Left renal pelvis (tissue), 4 donors: ENCODE measurements around the gene CDC20. TPM values are rescaled to one million over a fixed set of nuclear protein-coding genes. Genes with fewer than 3 reads are reported as not detected.
"Not testable (repeated sequence)": the region's sequence is repeated elsewhere in the genome, so short reads cannot be mapped to it uniquely, and the experiment has no call there.

ENCODE experiments used
- DNase-seq, 4 donors: peaks; one replicate each; pipeline ENCODE4 v3.0.0-alpha.2; 2013; ENCODE audit warnings: low read depth in 4 of 4, low spot score in 3 of 4
- polyA plus RNA-seq, 4 donors: library from polyadenylated mRNA; unstranded; fragments of 120-200 nt; gene quantifications; one replicate each; pipeline ENCODE4 v1.2.1, GENCODE V29; 2013; ENCODE audit not compliant: insufficient read length in 4 of 4

The CDC20 gene
- polyA plus RNA-seq, 4 donors, result 33.2 to 42.0 (median 35.0) TPM

DNA sequence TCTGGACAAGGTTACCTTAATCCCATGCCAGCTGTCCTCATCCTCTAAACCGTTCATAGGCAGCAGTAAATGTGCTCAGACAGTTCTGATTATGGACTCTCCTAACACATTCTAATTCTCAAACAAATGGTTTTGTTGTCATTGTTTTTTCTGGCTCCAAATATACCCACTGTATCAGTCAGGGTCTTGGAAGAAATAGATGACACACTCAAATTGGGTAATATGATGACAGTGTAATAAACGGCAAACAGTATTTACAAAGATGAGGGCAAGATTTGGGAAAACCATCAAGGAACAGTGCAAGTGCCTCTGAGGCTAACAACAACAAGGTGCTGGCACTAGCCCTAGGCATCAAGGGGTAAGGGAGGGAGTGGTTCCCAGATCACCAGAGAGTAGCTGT is 4.3 kb upstream of the CDC20 start:
- DNase-seq, result no peak

DNA sequence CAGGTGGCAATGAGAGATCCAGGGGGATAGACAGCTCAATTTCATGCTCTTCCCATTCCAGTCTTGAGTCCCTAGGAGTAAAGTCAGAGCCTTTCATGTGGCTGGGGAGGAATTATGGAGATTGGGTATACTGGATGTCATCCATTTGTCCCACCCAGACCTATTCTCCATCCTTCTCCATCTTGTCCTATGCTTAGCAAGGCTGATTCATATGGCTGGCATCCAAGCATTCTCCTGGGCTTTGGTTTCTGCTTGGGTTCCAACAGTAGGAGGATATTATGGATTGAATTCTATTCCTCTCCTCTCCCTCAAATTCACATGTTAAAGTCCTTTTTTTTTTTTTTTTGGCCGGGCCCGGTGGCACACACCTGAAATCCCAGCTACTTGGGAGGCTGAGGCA is 3.8 kb upstream of the CDC20 start:
- no peak for DNase-seq

GRCh38 chr1:43357251-43357650 is 1.5 kb upstream of the CDC20 start:
- DNase-seq, result no peak

- DNase-seq, result no peak
These were observed 548 bp upstream of the CDC20 start for GRCh38 chr1:43358121-43358745.

DNA sequence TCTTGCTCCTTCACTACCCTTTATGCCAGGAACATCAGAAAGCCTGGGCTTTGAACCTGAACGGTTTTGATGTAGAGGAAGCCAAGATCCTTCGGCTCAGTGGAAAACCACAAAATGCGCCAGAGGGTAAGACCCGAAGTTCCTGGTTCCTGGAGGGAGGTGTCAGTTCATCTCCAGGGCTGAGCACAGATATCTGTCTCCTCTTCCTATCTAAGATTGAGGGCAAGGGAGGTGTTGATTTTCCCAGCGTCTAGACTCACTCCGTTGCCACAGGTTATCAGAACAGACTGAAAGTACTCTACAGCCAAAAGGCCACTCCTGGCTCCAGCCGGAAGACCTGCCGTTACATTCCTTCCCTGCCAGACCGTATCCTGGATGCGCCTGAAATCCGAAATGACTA is 915 bp downstream of the CDC20 start:
- no peak for DNase-seq

DNA sequence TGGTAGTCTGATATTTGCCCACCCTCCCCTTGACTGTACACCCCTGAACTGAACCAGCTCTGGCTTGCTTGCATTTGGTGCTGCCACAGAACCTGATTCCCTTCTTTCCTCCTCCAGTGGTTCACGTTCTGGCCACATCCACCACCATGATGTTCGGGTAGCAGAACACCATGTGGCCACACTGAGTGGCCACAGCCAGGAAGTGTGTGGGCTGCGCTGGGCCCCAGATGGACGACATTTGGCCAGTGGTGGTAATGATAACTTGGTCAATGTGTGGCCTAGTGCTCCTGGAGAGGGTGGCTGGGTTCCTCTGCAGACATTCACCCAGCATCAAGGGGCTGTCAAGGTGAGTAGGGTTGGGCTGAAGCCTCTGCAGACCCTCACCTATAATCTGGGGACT is 1.8 kb downstream of the CDC20 start:
- DNase-seq, result no peak

GRCh38 chr1:43363283-43363934 is 4.6 kb downstream of the CDC20 start:
- DNase-seq, result no peak

DNA sequence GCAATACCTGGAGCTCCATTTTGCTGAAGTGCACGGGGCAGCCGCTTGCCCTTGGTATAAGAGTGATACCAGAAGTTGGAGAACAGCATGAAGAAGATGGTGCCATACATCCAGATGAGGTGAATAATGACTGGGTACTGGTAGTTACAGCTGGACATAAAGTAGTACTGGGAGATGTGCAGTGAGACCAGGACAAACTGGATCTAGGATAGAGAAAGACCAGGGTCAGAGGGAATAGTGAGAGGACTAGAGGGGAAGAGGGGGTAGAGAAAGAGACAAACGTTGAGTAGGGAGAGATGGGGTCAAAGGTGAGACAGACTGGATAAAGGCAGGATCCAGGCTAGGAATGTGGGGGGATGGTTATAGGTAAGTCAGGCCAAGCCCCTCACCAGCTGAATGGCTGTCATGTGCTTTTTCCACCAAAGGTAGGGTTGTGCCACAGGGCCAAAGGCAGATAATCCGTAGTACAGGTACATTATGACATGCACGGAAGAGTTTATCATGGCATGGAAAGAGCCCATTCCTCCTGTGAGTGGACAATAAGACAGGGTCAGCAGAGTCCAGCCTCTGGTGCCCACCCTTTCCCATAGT is 5.2 kb downstream of the CDC20 start:
- DNase-seq, result no peak

GRCh38 chr1:43365678-43366077 is 6.9 kb downstream of the CDC20 start:
- no peak for DNase-seq

DNA sequence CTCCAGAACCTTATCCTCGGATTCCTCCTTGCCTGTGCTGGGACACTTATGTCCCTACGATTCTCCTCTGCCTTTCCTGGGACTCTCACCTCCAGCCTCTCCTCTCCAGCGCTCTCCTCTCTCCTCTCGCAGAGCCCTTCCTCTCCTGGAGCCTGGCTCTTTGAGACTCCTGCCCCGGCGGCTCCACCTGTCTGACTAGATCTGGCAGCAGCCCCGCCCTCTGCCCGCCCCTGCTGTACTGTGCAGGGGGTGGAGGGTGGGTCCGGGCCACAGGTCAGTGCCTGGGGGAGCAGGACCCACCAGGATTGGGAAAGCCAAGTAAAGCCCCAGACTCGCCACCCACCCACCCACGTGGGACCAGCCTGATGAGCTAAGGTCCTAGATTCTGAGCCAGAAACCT is 7.4 kb downstream of the CDC20 start:
- DNase-seq, result no peak

DNA sequence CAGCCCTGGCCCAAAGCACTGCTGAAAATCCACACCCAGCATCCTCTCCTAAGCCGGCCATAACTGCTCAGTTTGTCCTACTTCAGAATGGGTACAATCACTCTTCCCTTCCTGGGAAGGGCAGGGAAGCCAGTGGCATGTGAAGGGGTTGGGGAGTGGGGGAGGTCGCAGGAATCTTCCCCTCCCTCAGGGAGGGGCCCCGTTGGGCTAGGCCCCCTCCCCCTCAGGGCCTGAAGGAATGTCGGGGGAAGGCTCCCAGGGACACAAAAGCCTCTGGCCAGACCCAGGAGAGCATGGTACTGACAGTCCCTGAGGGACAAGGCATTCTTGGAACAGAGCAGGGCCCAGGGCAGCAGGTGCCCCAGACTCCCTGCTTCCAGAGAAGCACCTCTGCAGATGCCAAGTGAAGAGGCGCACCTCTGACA is 7.8 kb downstream of the CDC20 start:
- DNase-seq, result no peak

- DNase-seq, result no peak
These were observed 8.5 kb downstream of the CDC20 start for GRCh38 chr1:43367026-43367903.

DNA sequence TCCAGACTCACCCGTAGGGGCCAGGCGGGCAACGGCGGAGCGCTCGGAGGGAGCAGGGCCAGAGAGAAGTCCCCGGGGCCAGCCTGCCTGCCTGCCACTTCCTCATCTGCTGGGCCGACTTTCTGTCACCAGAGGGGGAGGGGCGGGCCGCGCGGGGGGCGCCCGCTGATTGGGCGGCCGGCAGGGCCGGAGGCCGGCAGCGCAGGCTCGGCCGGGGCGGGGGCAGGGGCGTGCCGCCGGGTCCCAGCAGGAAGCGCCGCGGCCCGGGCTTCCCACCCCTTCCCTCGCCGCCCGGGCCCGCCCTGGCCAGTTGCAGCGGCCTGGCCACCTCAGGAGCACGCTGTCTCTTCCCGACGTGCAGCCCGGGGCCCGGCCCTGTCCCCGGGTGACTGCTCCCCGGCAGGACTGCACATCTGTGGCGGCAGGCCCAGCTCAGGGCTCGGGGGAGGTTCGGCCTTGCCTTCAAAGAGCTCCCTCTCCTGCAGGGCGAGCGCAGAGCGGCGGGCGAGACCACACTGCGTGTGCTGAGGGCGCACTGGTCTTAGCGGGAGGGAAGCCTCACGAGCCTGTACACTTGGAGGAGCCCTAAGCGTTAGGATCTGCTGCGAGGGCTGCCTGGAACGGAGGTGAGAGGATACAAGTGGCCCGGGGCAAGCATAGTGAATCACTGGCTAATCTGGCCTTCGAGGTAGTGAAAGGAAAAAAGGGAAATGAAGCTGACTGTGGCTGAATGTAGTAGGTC is 9.3 kb downstream of the CDC20 start, which contains the start of gene ELOVL1:
TSS of gene ELOVL1 (minus strand) at position 108 of the 742 bp plus-strand sequence. CDS start 2,402 bp downstream, outside the sequence.
- peak in 3 of 4 donors; percentile 71 to 77 (median 73) for DNase-seq

GRCh38 chr1:43368646-43369020 is 9.9 kb downstream of the CDC20 start:
- no peak for DNase-seq

GRCh38 chr1:43369779-43370178 is 11.0 kb downstream of the CDC20 start:
- not testable (repeated sequence) for DNase-seq

DNA sequence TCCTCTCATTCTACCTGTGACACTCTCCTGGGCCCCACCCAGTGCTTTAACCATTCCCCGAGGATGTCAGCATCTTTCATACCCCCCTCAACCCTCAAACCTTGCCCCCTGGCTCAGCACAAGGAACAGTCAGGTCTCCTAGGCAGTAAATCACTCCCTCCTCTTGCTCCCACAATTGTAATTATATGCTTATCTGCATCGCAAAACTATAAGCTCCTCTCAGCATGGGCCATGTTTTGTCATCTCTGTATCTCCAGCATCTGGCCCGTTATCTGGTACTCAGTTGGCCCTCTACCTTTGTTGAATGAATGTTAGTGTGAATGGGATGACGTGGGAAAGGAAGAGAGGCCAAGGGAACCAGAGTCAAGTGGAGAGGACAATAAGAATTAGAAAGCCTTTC is 11.8 kb downstream of the CDC20 start:
- DNase-seq, result no peak

- DNase-seq, result no peak
These were observed 13.4 kb downstream of the CDC20 start for GRCh38 chr1:43372172-43372571.

DNA sequence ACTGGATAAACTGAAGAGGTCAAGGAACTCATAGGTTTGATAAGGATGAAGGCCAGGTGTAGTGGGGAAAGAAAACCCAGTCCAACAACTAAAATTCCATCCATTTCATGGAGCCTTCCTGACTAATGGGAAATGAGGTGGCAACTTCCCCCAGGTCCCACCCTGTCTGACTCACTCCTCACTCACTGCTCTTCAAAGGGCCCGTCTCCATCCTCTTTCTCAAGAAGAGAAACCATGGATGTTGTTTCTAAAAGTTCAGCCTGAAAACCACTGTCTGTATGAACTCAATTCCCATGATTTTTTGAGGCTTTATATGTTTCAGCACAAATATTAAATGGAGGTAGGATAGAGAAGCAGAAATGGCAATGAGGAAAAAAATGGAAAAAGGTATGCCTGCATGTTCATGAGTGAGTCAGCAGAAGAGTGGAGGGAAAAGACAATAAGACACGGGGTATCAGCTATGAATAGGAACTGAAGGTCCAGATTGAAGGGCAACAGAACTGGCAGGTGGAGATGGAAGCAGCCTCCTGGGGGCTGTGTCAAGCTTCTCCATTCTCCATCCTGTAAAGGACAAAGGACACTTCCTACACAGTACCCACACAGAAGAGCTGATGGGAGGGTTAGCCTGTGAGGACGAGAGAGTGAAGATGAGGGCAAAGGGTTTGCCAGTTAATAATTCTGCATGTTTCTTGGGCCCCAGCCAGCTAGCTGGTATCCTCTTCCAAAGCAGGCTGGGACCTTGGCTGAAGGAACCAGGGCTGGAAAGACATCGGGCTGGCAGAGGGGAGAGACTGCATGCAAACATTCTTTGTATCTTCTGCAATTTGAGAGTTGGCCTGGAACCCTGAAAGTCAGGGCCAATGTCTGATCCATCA is 14.5 kb downstream of the CDC20 start:
- no peak for DNase-seq

DNA sequence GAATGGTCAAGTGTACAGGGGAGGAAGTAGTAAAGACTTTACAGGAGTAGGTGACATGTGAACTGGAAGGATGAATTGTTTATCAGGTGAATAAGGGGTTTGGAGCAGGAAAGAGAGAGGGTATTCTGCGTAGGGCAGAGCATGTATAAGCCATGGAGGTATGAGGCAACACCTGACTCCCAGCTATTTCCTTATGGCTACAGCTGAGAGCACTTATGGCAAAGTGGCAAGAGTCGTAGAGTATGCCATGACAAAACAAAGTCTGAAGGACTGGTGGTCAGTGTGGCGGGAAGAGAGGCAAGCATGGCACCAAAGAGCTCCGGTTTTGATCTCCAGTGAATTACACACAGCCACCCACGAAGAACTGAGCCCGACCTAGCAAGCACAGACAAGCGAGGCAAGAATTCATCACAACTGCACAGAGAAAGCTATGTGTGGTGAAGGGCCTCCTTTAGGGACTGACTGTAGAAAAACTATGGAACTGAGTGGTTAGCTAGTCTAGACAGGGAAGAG is 18.0 kb downstream of the CDC20 start:
- no peak for DNase-seq
